ENCODE measurements around the gene CCL26. TPM values are rescaled to one million over a fixed set of nuclear protein-coding genes. Genes with fewer than 3 reads are reported as not detected.

Gene CCL26
- total and polyA plus RNA-seq, 2 of the 13 experiments (the other 11 are each of a cell fraction or from before 2014, with no cell fraction given): 0.16 TPM; not detected in 1

GRCh38 chr7:75725306-75725705, 46.7 kb downstream of the CCL26 start (continued):
- no peak for TF ChIP-seq ZNF362 (CRISPR knock-in tag; IDR thresholded peaks at IDR 0.05; ENCODE audit: borderline replicate concordance)
- no peak for TF ChIP-seq ZNF709 (CRISPR knock-in tag; IDR thresholded peaks at IDR 0.05)
- no peak for TF ChIP-seq ZNF619 (CRISPR knock-in tag; IDR thresholded peaks at IDR 0.05)
- no peak for TF ChIP-seq PHF5A (CRISPR knock-in tag; IDR thresholded peaks at IDR 0.05; ENCODE audit: low read depth, unreplicated experiment)

GRCh38 chr7:75723444-75723843, 48.6 kb downstream of the CCL26 start:
- H3K9me3 ChIP-seq (ENCODE audit: low read length): no peaks in the 10 kb centered on the region
- intact Hi-C loops (cut with micrococcal nuclease; ENCODE audit: unreplicated experiment): no loop called here

More at GRCh38 chr7:75723444-75723843, 48.6 kb downstream of the CCL26 start:
- no peak overlapping the region for H3K4me3 ChIP-seq (replicated peaks in 1 of 3; ENCODE audit: insufficient read depth in 1 of 3, low read depth in 2 of 3, low read length in 3 of 3)
- WGBS (ENCODE audit: low lambda C conversion rate): no CpG with 5 or more reads among the region's 3 CpGs
- DNase-seq (ENCODE audit: low spot score): no peak
- H3K27me3 ChIP-seq (ENCODE audit: control insufficient read depth in 1 of 2, insufficient read depth in 2 of 2, low read length in 2 of 2): no peaks in the 10 kb centered on the region
- no peak overlapping the region for H3K9ac ChIP-seq (ENCODE audit: insufficient read depth, low read depth, low read length)
- ChIA-PET CTCF (ENCODE audit: low intra/inter-chr PET ratio, low total read pairs) (no interaction called here), POLR2A (no interaction called here)
- BruUV-seq (replicated peaks): no TSS peak
- no peak for TF ChIP-seq RBFOX2 (IDR thresholded peaks at IDR 0.05; ENCODE audit: low read depth, low read length)
- TF ChIP-seq REL (CRISPR knock-in tag; conservative IDR thresholded peaks at IDR 0.05): no peak
- no peak for TF ChIP-seq THRA (CRISPR knock-in tag; IDR thresholded peaks at IDR 0.05; ENCODE audit: borderline replicate concordance)
- no peak for TF ChIP-seq SMARCC2 (IDR thresholded peaks at IDR 0.05)
- TF ChIP-seq MAZ (IDR thresholded peaks at IDR 0.05; ENCODE audit: borderline replicate concordance, low read depth, low read length): no peak
- no peak for TF ChIP-seq MAZ (CRISPR knock-in tag; IDR thresholded peaks at IDR 0.05; ENCODE audit: low read depth)
- TF ChIP-seq FOXA1 (IDR thresholded peaks at IDR 0.05): no peak
- no peak for TF ChIP-seq FOXA1 (CRISPR knock-in tag; IDR thresholded peaks at IDR 0.05)
- TF ChIP-seq DMAP1 (CRISPR knock-in tag; IDR thresholded peaks at IDR 0.05): no peak
- no peak for TF ChIP-seq ZNF557 (CRISPR knock-in tag; IDR thresholded peaks at IDR 0.05)
- no peak for TF ChIP-seq ZNF501 (CRISPR knock-in tag; IDR thresholded peaks at IDR 0.05)
- TF ChIP-seq XBP1 (CRISPR knock-in tag; IDR thresholded peaks at IDR 0.05): no peak
- ATAC-seq: no peak
- no peaks in the 10 kb centered on the region for H3K79me2 ChIP-seq (ENCODE audit: insufficient read depth, low read length)
- H4K20me1 ChIP-seq (ENCODE audit: insufficient read depth, low read length): no peaks in the 10 kb centered on the region
- peaks cover 36% of the 10 kb centered on the region for H3K4me1 ChIP-seq (ENCODE audit: insufficient read depth, low read length)
- no peak overlapping the region for H2AFZ ChIP-seq (ENCODE audit: low read length)
- no peak overlapping the region for H3K27ac ChIP-seq (ENCODE audit: extremely low read length, insufficient read depth, low read length)
- H3K36me3 ChIP-seq (replicated peaks in 1 of 2; ENCODE audit: control insufficient read depth in 1 of 2, insufficient read depth in 2 of 2, low read length in 2 of 2): no peaks in the 10 kb centered on the region
- H3K4me2 ChIP-seq (ENCODE audit: low read depth, low read length): no peak overlapping the region
- no peak for FAIRE-seq
- in situ Hi-C loops (cut with HindIII; ENCODE audit: extremely low pct_ligation_motif_present, low pct_unique_long_range_greater_than_20kb): no loop called here

All from HepG2 (cell line).